ENCODE results near the gene MRPL24.
"Not testable (repeated sequence)": the region's sequence is repeated elsewhere in the genome, so short reads cannot be mapped to it uniquely, and the experiment has no call there.

MRPL24 gene

DNA sequence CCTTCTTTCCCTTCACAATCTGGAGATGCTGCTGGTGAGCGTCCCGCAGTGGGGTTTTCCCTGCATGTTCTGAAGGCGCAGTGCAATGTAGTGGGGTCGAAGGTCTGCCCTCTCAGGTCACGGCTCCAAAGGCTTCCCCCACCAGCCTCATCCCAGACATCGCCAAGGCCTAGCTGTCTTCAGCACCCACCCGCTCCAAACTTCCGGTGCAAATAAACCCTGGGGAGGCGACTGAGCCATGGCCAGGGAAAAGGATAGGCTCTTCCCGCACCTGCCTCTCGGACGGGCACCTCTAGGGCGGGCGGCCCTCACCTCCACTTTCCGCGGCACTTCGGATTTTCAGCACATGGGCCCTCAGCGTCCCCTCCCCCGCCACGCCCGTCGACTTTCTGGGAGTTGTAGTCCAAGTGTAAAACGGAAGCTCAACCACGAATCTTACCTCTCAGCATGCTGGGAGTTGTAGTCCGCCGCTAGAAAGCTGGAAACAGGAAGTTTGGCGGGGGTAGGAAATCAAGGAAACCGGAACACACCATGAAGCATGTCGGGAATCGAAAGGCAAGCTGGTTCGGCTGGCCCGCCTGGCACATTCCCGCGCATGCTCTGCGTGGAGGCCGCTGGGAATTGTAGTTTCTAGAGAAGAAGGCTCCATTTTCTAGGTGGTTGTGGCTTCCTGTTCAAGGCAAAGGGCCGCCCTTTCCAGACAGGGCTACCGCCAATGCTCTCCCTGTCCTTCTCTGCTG lies at the start of gene MRPL24:
Gene MRPL24, minus strand, starts transcription at position 348 of the 740 bp plus-strand sequence. CDS start 2,384 bp downstream, outside the sequence.
- peak; percentile 97 for DNase-seq

DNA sequence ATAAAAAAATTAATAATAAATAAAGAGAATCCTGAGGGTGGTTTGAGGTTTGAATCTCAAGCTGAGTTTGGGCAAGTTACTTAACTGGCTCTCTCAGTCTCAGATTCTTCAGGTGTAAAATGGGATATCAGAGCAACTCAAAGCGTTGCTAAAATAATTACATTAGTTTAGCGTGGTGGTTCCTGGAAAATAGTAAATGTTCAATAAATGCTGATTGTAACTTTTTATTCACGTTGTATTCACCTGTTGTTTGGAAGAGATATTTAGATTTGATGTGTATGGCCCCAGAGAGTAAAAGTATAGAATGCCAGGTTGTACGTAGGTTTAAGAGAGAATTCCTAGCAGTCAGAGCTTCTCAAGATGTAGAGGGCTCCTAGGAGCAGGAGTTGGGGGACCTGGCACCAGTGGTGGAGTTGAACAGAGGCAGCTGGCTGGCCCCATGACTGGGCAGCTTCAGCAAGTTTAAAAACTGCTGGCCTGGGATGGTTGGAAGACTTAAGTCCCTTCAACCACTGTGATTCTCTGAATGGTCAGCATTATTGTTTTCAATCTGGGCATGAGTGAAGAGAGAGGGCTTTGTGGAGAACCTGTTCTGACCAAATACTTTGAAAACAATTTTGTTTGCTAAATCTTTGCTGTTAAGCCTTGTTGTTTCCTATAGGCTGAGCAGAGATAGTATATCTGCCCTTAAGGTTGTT lies 48.9 kb upstream of the MRPL24 start:
- no peak for DNase-seq

DNA sequence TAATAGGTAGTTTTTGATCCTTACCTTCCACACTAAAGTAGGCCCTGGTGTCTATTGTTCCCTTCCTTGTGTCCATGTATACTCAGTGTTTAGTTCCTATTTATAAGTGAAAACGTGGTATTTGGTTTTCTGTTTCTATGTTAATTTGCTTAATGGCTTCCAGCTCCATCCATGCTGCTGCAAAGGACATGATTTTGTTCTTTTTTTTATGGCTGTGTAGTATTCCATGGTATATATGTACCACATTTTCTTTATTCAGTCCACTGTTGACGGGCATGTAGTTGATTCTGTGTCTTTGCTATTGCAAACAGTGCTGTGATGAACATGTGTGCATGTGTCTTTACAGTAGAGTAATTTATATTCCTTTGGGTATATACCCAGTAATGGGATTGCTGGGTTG lies 47.2 kb upstream of the MRPL24 start:
- no peak for DNase-seq

DNA sequence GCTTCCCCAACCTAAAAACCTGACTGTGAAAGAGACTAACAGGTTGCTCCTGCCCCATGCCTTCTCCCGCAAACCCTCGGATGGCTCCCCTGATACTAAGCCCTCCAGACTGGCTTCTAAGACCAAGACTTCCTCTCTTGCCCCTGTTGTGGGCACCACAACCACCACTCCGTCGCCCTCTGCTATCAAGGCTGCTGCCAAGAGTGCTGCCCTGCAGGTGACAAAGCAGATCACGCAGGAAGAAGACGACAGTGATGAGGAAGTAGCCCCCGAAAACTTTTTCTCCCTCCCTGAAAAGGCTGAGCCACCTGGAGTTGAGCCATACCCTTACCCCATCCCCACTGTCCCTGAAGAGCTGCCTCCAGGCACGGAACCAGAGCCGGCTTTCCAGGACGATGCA lies 45.8 kb upstream of the MRPL24 start:
- no peak for DNase-seq

DNA sequence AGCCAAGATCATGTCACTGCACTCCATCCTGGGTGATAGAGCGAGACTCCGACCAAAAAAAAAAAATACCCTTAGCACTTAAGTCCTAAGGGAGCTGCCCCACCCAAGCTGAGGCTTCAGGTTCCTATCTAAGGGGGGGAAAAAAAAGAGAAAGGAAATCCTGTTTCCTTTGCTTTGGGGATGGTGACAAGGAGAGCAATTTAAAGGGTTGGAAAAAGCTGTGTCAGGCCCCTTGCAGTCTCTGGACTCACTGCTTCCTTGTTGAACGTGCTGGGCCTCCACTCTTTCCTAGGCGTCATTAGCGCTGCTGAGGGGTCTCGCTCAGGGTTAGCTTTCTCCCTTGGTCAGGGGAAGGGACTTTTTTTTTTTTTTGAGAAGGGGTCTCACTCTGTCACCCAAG lies 44.6 kb upstream of the MRPL24 start:
- no peak for DNase-seq

DNA sequence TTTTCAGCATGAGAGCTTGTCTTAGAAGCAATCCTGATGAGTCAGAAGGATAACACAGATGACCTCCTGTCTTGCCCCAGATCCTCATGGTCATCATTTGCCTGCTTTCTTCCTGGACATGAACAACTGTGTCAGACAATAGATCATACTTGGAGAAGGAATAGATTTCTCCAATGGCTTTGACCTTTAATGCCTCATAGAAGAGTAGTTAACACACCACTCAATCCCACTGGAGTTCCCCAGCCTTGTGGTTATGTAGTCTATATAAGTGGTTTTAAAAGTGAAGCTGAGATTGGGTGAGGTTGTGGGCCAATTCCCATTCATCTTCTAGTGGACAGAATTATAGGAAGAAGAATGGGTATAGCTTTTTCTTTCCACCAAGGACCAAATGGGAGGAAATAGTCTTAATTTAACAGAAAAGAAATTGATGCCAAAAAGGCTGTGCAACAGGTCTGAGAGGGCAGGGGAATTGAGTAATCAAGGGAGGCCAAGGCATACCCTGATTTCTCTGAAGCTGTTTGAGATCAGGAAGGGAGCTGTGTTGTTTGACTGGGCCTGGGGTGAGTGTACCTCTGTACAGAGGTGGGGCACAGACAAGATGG lies 40.8 kb upstream of the MRPL24 start:
- DNase-seq: no peak

DNA sequence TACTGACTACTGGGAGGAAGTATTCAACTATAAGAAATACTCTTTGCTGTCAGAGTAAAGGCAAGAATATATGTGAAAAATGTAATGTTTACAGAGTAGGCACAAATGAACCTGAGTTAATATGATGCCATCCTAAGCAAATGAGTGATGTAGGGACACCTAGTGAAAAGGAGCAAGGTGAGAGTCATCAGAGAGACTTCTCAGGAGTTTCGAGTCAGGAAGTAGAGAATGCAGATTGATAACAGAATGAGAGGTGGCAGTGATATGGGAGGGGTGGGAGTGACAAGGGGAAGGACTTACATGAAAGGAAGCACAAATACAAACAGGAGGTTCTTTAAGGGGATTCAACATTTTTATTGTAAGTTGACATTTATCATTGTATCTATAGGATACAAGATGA lies 36.7 kb upstream of the MRPL24 start:
- no peak for DNase-seq

DNA sequence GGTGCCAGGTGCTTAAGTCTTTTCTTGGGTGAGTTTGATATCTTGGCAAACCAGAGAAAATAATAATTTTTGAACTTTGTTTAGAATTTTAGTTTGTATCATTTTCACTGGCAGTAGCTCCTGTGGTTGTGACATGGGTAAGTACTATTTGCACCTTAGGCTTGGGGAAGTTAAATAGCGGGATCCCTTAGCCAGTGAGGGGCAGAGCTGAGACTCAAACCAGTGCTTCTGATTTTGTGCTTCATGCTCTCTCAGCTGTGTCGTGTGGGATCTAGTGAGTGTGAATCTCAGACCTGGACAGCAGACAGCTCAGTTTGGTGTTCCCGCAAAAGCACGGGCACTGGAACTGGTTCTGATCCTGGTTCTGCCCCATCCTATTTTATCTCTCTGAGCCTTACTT lies 36.1 kb upstream of the MRPL24 start:
- no peak for DNase-seq

DNA sequence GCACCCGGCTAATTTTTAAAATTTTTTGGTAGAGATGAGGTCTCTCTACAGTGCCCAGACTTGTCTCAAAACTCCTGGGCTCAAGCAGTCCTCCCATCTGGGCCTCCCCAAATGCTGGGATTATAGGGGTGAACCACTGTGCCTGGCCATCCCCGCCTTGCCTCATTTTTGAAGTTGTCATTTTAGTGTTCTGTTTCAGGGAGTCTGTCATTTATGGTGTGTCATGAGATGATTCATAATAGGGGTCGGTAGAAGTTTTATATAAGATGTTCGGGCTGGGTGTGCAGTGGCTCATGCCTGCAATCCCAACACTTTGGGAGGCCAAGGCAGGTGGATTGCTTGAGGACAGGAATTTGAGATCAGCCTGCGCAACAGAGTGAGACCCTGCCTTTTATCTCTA lies 34.9 kb upstream of the MRPL24 start:
- no peak for DNase-seq

DNA sequence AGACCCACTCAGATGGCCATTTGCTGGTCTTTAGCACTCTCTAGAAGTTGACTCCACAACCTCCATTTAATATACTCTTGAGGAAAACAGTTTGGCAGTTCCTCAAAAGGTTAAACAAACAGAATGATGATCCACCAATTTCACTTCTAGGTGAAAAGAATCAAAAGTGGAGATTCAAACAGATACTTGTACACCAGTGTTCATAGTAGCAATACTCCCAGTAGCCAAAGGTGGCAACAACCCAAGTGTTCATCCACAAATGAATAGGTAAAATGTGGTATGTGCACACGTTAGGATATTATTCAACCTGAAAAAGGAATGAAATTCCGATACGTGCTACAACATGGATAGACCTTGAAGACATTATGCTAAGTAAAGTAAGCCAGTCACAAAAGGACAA lies 32.7 kb upstream of the MRPL24 start:
- no peak for DNase-seq

DNA sequence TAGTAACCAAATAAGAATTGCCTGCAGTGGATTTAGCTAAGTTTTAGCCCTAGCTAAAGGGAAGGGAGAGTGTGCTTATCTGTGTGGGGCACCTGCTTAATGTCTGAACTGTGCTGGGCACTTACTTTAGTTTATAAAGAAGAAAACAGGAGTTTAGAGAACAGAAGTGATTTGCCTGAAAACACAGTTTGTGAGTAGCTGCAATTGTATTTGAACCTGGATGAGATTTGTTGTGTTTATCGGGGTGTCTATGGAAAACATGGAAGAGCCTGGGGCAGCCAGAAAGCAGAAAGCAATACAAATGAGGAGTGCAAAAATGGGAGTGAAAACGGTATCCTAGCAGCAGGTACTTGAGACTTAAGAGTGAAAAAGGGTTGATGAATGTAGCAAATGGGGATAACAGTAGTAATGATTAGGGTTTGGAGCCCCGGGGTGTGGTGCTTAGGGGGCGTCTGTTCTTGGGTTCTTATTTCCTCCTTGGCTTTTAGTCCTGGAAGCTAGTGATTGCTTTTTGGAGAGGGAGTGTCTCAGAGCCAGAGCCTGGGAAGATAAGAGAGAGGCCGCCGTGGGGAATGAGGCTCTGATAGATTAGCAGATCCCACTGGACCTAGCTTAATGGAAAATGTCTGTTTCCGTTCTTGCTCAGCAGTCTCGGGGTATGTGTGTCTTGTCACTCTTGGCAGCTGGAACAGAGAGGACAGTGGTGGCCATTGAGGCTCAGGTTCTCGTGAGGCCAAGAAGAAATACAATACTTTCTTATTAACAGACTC lies 32.0 kb upstream of the MRPL24 start:
- DNase-seq: no peak

DNA sequence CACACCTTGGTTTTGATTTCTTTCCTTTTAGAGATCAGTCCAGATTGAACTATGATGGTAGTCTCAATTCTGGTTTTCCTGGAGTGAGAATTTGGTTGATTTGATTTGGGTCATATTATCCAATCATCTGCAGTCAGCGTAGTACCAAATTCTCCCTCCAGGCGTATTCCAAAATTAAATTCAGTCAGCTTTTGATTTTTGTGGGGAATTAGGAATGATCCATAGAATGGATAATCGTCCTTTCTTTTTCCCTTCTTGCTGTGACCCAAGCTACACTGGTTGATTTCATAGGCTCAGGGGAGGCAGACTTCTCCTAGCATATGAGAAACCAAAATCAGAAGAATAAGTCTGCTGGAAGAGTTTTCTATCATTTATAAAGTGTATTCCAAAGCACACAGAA lies 31.3 kb upstream of the MRPL24 start:
- DNase-seq: no peak

DNA sequence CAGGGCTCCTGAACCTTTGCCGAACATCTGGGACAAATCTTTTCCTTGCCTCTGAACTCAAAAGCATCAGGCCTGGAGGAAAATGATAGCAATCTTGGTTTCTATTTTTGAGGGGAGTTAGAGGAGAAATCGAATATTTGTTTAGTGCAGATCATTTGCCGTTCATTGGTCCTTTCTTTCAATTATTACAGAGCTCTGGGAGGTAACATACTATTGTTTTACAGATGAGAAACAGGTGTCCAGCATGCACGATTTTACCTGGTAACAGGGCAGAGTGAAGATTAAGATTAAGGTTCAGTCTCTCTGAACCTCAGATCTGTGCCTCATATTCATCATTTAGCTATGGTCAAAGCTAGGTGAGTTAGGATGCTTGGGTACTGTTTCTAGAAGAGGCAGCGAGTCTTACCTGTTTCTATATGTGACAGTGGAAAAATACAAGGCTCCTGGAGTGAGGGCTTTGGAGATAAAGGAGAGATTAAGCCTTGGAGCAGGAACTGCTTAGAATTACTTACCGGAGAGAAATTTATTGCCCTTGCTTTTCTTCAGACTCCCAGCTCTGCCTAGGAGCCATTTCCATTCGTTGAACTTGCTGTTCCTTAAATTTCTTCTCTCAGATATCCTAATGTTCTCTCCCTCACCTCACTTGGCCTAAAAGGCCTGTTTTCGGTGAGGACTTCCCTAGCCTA lies 27.9 kb upstream of the MRPL24 start:
- DNase-seq: no peak

DNA sequence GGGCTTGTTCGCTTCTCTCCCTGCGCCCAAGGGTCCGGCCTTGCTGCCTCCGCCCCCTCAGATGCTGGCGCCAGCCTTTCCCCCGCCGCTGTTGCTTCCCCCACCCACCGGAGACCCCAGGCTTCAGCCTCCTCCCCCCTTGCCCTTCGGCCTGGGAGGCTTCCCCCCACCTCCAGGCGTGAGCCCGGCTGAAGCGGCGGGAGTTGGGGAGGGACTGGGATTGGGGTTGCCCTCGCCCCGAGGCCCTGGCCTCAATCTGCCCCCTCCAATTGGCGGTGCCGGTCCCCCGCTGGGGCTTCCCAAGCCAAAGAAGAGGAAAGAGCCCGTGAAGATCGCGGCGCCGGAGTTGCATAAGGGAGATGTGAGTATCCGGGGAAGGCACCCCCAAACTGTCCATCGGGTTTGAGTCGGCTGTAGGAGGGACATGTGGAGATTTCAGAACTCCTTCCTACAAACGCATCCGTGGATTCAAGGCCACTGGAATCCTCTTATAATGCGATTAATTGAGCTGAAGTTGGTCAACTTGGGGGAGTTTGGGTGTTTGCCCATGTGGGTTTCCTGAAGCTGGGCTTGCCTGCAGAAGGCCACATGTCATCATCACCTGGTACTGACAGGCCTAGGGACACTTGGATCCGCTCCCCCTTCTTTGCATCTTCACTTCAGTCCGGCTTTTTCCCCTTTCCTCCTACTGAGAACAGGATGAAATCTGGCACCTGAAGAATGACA lies 27.2 kb upstream of the MRPL24 start:
- peak; percentile 60 for DNase-seq

DNA sequence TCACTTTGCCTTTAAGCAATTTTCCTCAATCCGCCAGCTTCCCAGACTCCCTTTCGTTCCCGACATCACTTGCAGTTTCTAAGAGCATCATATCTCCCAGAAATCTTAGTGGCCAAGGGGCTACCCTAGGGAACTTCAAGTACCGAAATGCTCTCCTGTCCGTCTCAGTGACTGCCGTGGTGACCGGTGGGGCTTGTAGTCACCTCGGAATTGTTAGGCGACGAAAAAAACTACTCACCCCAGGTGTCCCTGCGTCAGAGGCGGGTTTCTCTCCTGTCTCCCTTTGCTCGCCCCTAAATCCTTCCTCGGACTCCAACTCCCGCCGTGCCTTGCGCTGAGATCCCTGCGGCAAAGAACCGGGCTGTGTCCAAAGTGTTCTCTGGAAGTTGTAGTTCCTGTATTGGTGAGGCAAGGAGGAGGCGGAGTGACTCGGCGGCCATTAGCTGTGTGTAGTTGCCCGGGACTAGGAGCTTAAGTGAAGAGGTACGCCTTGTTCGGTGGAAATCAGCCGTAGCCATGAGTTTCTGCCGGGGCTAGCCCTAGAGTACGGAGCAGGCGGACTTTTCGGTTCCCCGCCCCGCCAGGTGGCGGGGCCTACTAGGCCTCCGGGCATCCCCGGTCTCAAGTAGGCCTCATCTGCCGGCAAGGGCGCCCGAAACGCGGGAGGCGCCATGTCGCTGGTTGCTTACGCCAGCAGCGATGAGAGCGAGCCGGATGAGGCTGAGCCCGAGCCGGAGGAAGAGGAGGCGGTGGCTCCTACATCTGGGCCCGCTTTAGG lies 26.4 kb upstream of the MRPL24 start, which contains the start of gene PRCC:
Gene PRCC, plus strand, starts transcription at position 435 of the 778 bp plus-strand sequence. Its CDS starts 237 bp downstream, at position 672.
- peak; percentile 97 for DNase-seq

DNA sequence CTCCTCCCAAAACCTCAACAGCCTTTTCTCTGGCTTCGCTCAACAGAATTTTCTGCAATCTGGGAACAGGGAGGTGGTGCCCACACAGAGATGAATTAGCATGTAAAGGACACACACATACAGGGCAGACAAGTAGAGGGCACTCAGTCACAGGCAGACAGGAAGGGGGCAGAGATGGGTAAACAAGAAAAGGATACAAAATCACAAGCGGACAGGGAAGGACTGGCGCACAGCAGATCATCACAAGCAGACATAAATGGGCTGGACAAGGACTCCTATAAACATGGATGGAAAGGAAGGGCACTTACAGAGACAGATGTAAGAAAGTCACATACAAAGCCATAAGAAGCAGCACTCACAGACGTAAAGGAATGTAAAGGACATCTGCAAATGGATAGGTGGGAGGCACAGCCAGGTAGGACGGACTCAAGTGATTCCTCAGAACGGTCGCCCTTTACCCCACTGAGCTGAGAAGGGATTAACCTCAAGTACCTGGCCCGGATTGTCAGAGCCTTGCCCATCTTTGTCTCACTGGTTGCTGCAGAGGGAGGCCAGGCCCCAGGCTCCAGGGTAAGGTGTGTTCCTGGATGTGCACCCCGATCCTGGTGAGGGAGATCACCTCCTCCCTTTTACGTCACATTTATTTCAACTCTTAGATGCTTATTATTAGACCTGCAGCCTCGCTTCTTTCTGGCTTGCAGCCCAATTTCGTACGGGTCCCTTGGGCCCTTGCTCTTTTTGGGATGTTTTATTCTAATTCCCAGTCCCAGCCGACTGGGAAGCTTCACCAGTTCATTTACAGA lies 25.6 kb upstream of the MRPL24 start:
- no peak for DNase-seq

DNA sequence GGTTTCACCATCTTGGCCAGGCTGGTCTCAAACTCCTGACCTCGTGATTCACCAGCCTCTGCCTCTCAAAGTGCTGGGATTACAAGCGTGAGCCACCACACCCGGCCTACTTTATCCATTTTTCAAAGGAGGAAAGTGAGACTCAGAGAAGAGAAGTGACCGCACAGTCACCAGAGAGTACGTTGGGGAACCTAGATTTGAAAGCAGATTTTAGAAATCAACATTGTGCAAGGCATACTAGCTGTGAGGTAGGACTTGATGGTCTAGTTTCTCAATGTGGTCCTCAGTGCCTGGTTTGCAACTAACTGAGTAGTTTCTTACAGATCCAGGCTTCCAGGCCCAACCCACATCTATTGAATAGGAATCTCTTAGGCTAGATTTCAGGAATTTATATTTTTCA lies 24.8 kb upstream of the MRPL24 start:
- no peak for DNase-seq

DNA sequence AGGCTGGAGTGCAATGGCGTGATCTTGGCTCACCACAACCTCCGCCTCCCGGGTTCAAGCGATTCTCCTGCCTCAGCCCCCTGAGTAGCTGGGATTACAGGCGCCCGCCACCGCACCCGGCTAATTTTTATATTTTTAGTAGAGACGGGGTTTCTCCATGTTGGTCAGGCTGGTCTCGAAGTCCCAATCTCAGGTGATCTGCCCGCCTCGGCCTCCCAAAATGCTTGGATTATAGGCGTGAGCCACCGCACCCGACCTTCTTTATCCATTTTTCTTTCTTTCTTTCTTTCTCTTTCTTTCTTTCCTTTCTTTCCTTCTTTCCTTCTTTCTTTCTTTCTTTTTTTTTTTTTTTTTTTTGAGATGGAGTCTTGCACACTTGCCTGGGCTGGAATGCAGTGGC lies 24.2 kb upstream of the MRPL24 start:
- not testable (repeated sequence) for DNase-seq

DNA sequence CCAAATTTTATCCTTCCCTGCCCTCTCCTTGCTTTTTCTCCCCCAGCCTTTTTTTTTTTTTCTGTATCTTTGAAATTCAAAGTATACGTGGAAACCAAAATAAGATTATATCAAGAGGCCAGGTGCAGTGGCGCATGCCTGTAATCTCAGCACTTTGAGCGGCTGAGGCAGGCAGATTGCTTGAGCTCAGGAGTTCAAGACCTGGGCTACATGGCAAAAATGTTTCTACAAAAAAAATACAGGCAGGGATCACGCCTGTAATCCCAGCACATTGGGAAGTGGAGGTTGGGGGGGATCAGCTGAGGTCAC lies 19.9 kb upstream of the MRPL24 start:
- no peak for DNase-seq

DNA sequence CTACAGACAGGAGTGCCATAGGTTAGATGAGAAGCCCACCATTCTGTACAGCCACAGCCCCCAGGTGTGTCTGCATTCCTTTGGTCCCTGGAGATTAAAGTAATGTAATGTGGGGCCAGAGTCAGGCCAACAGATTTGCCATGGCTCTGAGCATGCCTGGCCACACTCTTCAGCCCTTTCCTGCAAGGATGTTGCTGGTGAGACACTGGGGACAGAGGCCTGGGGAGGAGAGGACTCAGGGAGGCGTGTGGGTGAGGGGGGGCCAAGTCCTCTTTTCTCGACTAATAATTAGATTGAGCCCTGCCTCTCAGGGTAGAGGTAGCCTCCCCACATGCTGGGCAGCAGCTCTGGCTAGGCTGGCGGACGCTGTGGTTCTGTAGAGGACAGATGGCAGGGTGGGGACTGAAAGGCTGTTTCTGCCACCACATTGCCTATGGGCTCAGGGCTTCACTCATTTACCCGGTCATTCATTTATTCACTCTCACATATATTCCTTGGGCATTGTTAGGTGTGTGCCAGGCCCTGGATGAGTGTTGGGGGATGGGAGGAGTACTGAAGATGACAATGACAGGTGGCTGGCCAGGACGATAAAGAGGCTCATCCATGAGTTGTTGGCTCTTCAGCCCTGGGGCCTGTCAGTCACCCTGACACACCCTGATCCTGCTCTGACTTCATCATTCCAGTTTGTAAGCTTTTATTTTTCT lies 19.4 kb upstream of the MRPL24 start:
- DNase-seq: no peak

Data from NK-92 treated with Interleukin-12 subunit alpha and Interleukin-12 subunit beta, amount 100 ng/mL, for 24 hours (cell line).